ENCODE results near the gene YTHDF2. TPM values are rescaled to one million over a fixed set of nuclear protein-coding genes. Genes with fewer than 3 reads are reported as not detected.
A peak's percentile ranks its signal among the peaks of the same experiment; 100 is the strongest.

Gene YTHDF2
- total and polyA plus RNA-seq, 3 donors from 2014 or later = 63.3 to 89.4 (median 69.6) TPM

DNA sequence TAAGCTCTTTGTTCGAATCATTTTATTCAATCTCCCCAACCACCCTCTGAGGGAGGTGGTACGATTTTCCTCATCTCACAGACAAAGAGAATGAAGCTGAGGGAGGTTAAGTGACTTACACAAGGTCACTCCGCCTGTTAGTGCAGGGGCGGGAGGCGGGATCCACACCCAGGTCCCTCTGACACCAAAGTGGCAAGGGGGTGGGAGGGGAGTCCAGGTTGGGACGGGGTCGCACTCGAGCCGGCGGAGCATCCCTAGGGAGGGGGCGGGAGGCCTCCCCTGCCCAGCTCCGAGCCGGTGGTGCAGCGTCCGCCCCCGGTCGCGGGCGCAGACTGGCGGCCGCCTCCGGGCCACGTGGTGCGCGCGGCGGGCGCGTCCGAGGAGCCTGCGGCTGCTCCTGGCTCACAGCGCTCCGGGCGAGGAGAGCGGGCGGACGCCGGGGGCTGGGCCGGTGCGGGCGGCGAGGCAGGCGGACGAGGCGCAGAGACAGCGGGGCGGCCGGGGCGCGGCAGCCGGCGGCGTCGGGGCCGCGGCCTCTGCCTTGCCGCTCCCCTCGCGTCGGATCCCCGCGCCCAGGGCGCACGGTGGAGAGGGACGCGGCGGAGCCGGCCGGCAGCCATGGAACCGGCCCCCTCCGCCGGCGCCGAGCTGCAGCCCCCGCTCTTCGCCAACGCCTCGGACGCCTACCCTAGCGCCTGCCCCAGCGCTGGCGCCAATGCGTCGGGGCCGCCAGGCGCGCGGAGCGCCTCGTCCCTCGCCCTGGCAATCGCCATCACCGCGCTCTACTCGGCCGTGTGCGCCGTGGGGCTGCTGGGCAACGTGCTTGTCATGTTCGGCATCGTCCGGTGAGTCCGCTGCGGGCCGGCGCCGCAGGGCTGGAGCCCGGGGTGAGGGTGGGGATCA is 75.3 kb downstream of the YTHDF2 start, which contains the start of gene OPRD1:
TSS of gene OPRD1 (plus strand) at position 405 of the 903 bp plus-strand sequence. CDS start at position 619, 214 bp downstream.
- Histone ChIP-seq H3K36me3 (ENCODE audit: low read depth, missing control alignments) (no peaks in the 10 kb centered on the region), H3K9me3 (no peaks in the 10 kb centered on the region), H3K27me3 (no peaks in the 10 kb centered on the region), H3K27ac (no peak within 1 kb of the TSS), H3K4me3 (peak within 1 kb of the TSS in 1 of 2 donors; percentile 31), H3K4me1 (peaks cover 7% of the 10 kb centered on the region)
- intact Hi-C loops (cut with DNase I; ENCODE audit: low total_unique reads) = no loop called here
- TF ChIP-seq, protein P1, sequence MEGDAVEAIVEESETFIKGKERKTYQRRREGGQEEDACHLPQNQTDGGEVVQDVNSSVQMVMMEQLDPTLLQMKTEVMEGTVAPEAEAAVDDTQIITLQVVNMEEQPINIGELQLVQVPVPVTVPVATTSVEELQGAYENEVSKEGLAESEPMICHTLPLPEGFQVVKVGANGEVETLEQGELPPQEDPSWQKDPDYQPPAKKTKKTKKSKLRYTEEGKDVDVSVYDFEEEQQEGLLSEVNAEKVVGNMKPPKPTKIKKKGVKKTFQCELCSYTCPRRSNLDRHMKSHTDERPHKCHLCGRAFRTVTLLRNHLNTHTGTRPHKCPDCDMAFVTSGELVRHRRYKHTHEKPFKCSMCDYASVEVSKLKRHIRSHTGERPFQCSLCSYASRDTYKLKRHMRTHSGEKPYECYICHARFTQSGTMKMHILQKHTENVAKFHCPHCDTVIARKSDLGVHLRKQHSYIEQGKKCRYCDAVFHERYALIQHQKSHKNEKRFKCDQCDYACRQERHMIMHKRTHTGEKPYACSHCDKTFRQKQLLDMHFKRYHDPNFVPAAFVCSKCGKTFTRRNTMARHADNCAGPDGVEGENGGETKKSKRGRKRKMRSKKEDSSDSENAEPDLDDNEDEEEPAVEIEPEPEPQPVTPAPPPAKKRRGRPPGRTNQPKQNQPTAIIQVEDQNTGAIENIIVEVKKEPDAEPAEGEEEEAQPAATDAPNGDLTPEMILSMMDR (IDR thresholded peaks at IDR 0.05) = no peak
- no peak for TF ChIP-seq POLR2A (IDR thresholded peaks at IDR 0.05)
- 3 to 17% methylated on average over 5 to 81 of the region's 108 CpGs for whole genome bisulfite sequencing, 2 donors
- DNase-seq = no peak

DNA sequence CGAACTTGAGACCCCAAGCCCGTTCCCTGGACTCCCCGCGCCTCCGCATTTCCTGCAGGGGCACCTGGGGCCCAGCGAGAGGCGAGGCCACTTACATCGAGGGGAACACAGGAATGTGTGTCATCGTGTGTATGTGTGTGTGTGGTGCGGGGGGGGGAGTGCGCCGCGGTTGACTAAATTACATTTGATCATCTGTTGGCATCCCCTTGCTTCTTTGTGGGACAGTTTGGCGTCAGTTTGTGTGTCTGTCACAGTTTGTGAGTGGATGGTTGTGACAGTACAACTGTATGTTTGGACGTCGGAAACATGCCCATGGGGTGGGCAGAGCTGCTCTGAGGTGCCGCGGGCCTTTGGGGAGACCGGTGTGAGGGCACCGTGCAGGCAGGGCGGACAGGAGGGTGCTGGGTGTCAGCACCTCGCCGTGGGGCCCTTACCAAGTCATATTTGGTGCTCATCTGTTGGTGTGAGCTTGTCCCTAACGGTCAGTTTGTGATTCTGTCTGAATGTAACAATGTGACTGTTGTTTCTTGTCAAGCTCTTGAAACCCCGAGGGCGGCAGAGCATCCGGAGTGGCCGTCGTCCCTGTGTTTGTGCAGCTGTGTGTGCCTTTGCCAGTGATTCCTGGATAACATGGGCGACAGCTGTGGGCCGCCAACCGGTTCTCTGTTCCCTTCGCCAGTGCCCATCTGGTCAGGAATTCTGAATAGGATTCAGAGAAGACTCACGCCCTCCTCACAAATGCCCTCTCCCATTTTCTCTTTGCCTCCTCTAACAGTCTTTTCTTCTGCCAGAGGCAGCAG is 76.1 kb downstream of the YTHDF2 start:
- Histone ChIP-seq H3K36me3 (ENCODE audit: low read depth, missing control alignments) (no peaks in the 10 kb centered on the region), H3K9me3 (no peaks in the 10 kb centered on the region), H3K27me3 (no peaks in the 10 kb centered on the region), H3K27ac (no peak overlapping the region), H3K4me1 (peaks cover 7% of the 10 kb centered on the region), H3K4me3 (peak overlapping the region in 1 of 2 donors; percentile 31)
- intact Hi-C loops (cut with DNase I; ENCODE audit: low total_unique reads) = no loop called here
- DNase-seq = no peak
- 33 to 35% methylated on average over 26 to 33 of the region's 34 CpGs for WGBS, 2 donors
- no peak for TF ChIP-seq POLR2A (IDR thresholded peaks at IDR 0.05)
- TF ChIP-seq, protein P1 (IDR thresholded peaks at IDR 0.05) = no peak

DNA sequence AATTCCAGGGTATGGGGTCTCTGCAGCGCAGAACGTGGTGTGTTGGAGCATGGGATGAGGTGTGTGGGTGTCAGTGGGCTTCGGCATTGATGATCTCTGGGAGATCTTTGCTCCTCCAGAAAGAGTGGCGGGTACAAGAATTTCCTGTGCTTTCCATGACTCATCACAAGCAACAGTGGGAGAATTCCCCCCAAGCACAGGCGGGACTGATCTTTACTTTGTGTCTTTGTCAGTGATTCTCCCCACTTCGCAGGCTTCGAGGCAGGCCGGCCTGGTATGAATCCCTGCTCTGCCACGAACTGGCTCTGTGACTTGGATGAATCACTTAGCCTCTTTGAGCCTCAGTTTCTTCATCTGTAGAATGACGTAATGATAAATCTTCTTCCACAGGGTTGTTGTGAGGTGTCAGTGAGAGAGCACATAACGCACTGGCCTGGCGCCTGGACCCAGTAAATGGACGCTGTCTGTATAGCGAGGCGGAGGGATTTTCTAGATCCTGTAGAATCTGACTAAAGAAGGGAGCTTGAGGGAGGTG is 77.3 kb downstream of the YTHDF2 start:
- 72 to 76% methylated on average over 10 to 15 of the region's 15 CpGs for WGBS, 2 donors
- Histone ChIP-seq H3K4me1 (peaks cover 7% of the 10 kb centered on the region), H3K9me3 (no peaks in the 10 kb centered on the region), H3K27ac (no peak overlapping the region), H3K27me3 (no peaks in the 10 kb centered on the region), H3K4me3 (no peak overlapping the region), H3K36me3 (ENCODE audit: low read depth, missing control alignments) (no peaks in the 10 kb centered on the region)
- no peak for DNase-seq
- no peak for TF ChIP-seq POLR2A (IDR thresholded peaks at IDR 0.05)
- TF ChIP-seq, protein P1 (IDR thresholded peaks at IDR 0.05) = no peak
- intact Hi-C loops (cut with DNase I; ENCODE audit: low total_unique reads) = no loop called here

DNA sequence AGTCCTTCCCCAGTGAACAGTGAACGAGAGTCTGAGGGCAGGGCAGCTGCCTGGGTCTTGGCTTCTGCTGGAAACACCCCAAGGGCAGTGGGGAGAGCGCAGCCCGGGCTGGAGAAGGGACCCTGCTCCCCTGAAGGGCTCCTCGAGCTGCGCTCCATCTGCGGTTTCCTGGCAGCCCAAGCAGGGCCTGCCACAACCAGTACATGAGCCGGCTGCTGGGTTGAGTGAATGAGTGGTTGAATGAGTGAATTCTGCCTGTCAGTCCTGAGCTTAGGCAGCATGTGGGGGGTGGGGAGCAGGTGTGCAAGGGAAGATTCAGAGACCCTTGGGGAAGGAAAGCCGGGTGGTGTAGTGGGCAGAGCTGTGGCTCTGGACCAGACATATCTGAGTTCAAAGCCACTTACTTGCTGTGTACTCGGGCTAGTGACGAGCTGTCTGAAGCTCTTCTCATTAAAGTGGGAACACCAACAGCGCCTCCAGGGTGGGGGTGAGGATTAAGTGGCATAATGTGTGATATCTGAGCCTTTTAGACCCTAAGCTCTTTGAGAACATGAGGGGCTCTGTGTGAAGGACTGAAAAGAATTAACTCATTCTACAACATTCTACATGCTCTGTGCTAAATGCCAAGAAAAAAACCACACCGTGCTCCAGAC is 78.9 kb downstream of the YTHDF2 start:
- no peak overlapping the region for H3K27ac ChIP-seq
- H3K27me3 ChIP-seq = no peaks in the 10 kb centered on the region
- no peak for TF ChIP-seq POLR2A (IDR thresholded peaks at IDR 0.05)
- TF ChIP-seq, protein P1 (IDR thresholded peaks at IDR 0.05) = no peak
- peaks cover 7% of the 10 kb centered on the region for H3K4me1 ChIP-seq
- DNase-seq = no peak
- no peaks in the 10 kb centered on the region for H3K9me3 ChIP-seq
- 43 to 58% methylated on average over 6 to 12 of the region's 12 CpGs for WGBS, 2 donors
- no peaks in the 10 kb centered on the region for H3K36me3 ChIP-seq (ENCODE audit: low read depth, missing control alignments)
- no peak overlapping the region for H3K4me3 ChIP-seq
- intact Hi-C loops (cut with DNase I; ENCODE audit: low total_unique reads) = no loop called here

Measured in testis (tissue), 3 donors.